ENCODE results near the gene PHLPP1. TPM values are rescaled to one million over a fixed set of nuclear protein-coding genes. Genes with fewer than 3 reads are reported as not detected.

PHLPP1 gene
- 18.5 TPM for polyA plus RNA-seq (2013, experiment 1 of 2)
- polyA plus RNA-seq (2013, experiment 2 of 2): 18.0 TPM

- H3K9me3 ChIP-seq (ENCODE audit: insufficient read depth, low read depth, low read length): no peaks in the 10 kb centered on the region
- peak within 1 kb of the TSS; percentile 88 for H3K27ac ChIP-seq (ENCODE audit: low read depth, low read length)
- under 1% methylated on average over 46 of the region's 46 CpGs for WGBS
Observed at GRCh38 chr18:62715436-62715758, at the start of gene PHLPP1. PHLPP1 (plus strand) TSS chr18:62715541; CDS start chr18:62715684, 143 bp downstream.

GRCh38 chr18:62669225-62669624 lies 46.1 kb upstream of the PHLPP1 start:
- Histone ChIP-seq H3K27me3 (ENCODE audit: insufficient read depth, low read length) (no peaks in the 10 kb centered on the region), H3K9me3 (ENCODE audit: insufficient read depth, low read depth, low read length) (no peaks in the 10 kb centered on the region), H3K4me3 (ENCODE audit: low read length) (no peak overlapping the region), H3K4me1 (ENCODE audit: insufficient read depth, low read length) (no peaks in the 10 kb centered on the region), H3K9ac (ENCODE audit: low read depth, low read length) (no peak overlapping the region), H3K36me3 (ENCODE audit: insufficient read depth, low read length) (no peaks in the 10 kb centered on the region), H3K27ac (ENCODE audit: low read depth, low read length) (no peak overlapping the region)
- WGBS: no CpG with 5 or more reads among the region's 1 CpG

More at GRCh38 chr18:62715436-62715758, at the start of gene PHLPP1:
- Histone ChIP-seq H3K4me1 (ENCODE audit: insufficient read depth, low read length) (peaks cover 37% of the 10 kb centered on the region), H3K27me3 (ENCODE audit: insufficient read depth, low read length) (no peaks in the 10 kb centered on the region), H3K4me3 (ENCODE audit: low read length) (peak within 1 kb of the TSS; percentile 79), H3K9ac (ENCODE audit: low read depth, low read length) (peak within 1 kb of the TSS; percentile 86), H3K36me3 (ENCODE audit: insufficient read depth, low read length) (no peaks in the 10 kb centered on the region)

GRCh38 chr18:62670573-62670972 lies 44.8 kb upstream of the PHLPP1 start:
- no peaks in the 10 kb centered on the region for H3K9me3 ChIP-seq (ENCODE audit: insufficient read depth, low read depth, low read length)
- no peak overlapping the region for H3K4me3 ChIP-seq (ENCODE audit: low read length)
- H3K27ac ChIP-seq (ENCODE audit: low read depth, low read length): no peak overlapping the region
- H3K4me1 ChIP-seq (ENCODE audit: insufficient read depth, low read length): no peaks in the 10 kb centered on the region
- no peaks in the 10 kb centered on the region for H3K36me3 ChIP-seq (ENCODE audit: insufficient read depth, low read length)
- no CpG with 5 or more reads among the region's 2 CpGs for WGBS
- no peaks in the 10 kb centered on the region for H3K27me3 ChIP-seq (ENCODE audit: insufficient read depth, low read length)
- no peak overlapping the region for H3K9ac ChIP-seq (ENCODE audit: low read depth, low read length)

GRCh38 chr18:62672600-62672999 lies 42.7 kb upstream of the PHLPP1 start:
- Histone ChIP-seq H3K27ac (ENCODE audit: low read depth, low read length) (no peak overlapping the region), H3K4me3 (ENCODE audit: low read length) (no peak overlapping the region), H3K9ac (ENCODE audit: low read depth, low read length) (no peak overlapping the region), H3K36me3 (ENCODE audit: insufficient read depth, low read length) (no peaks in the 10 kb centered on the region), H3K9me3 (ENCODE audit: insufficient read depth, low read depth, low read length) (no peaks in the 10 kb centered on the region), H3K4me1 (ENCODE audit: insufficient read depth, low read length) (no peaks in the 10 kb centered on the region), H3K27me3 (ENCODE audit: insufficient read depth, low read length) (no peaks in the 10 kb centered on the region)
- 86% methylated on average over 2 of the region's 2 CpGs for WGBS

GRCh38 chr18:62678847-62679485 lies 36.4 kb upstream of the PHLPP1 start:
- H3K4me1 ChIP-seq (ENCODE audit: insufficient read depth, low read length): peaks cover 13% of the 10 kb centered on the region
- H3K9ac ChIP-seq (ENCODE audit: low read depth, low read length): no peak overlapping the region
- 75% methylated on average over 9 of the region's 9 CpGs for WGBS
- no peak overlapping the region for H3K27ac ChIP-seq (ENCODE audit: low read depth, low read length)
- H3K4me3 ChIP-seq (ENCODE audit: low read length): no peak overlapping the region
- no peaks in the 10 kb centered on the region for H3K36me3 ChIP-seq (ENCODE audit: insufficient read depth, low read length)
- H3K9me3 ChIP-seq (ENCODE audit: insufficient read depth, low read depth, low read length): no peaks in the 10 kb centered on the region
- H3K27me3 ChIP-seq (ENCODE audit: insufficient read depth, low read length): no peaks in the 10 kb centered on the region

GRCh38 chr18:62682371-62682770 lies 33.0 kb upstream of the PHLPP1 start:
- H3K9ac ChIP-seq (ENCODE audit: low read depth, low read length): no peak overlapping the region
- no peak overlapping the region for H3K4me3 ChIP-seq (ENCODE audit: low read length)
- H3K4me1 ChIP-seq (ENCODE audit: insufficient read depth, low read length): peaks cover 13% of the 10 kb centered on the region
- no peak overlapping the region for H3K27ac ChIP-seq (ENCODE audit: low read depth, low read length)
- H3K9me3 ChIP-seq (ENCODE audit: insufficient read depth, low read depth, low read length): no peaks in the 10 kb centered on the region
- no peaks in the 10 kb centered on the region for H3K36me3 ChIP-seq (ENCODE audit: insufficient read depth, low read length)
- WGBS: 91% methylated on average over 3 of the region's 4 CpGs
- H3K27me3 ChIP-seq (ENCODE audit: insufficient read depth, low read length): no peaks in the 10 kb centered on the region

- no peaks in the 10 kb centered on the region; the same call in 1 of the 2 replicates for H3K9me3 ChIP-seq (ENCODE audit: insufficient read depth, low read depth, low read length)
- H3K4me1 ChIP-seq (ENCODE audit: insufficient read depth, low read length): peaks cover 12% of the 10 kb centered on the region
- no peak overlapping the region for H3K27ac ChIP-seq (ENCODE audit: low read depth, low read length)
- 88% methylated on average over 4 of the region's 4 CpGs for WGBS
- H3K36me3 ChIP-seq (ENCODE audit: insufficient read depth, low read length): no peaks in the 10 kb centered on the region
- no peaks in the 10 kb centered on the region for H3K27me3 ChIP-seq (ENCODE audit: insufficient read depth, low read length)
- no peak overlapping the region for H3K4me3 ChIP-seq (ENCODE audit: low read length)
- no peak overlapping the region for H3K9ac ChIP-seq (ENCODE audit: low read depth, low read length)
Observed at GRCh38 chr18:62683935-62684334, 31.4 kb upstream of the PHLPP1 start.

GRCh38 chr18:62688743-62689317 lies 26.5 kb upstream of the PHLPP1 start:
- Histone ChIP-seq H3K27me3 (ENCODE audit: insufficient read depth, low read length) (no peaks in the 10 kb centered on the region), H3K4me1 (ENCODE audit: insufficient read depth, low read length) (no peaks in the 10 kb centered on the region), H3K36me3 (ENCODE audit: insufficient read depth, low read length) (no peaks in the 10 kb centered on the region), H3K9ac (ENCODE audit: low read depth, low read length) (no peak overlapping the region), H3K27ac (ENCODE audit: low read depth, low read length) (no peak overlapping the region), H3K4me3 (ENCODE audit: low read length) (no peak overlapping the region), H3K9me3 (ENCODE audit: insufficient read depth, low read depth, low read length) (no peaks in the 10 kb centered on the region; the same call in 1 of the 2 replicates)
- WGBS: 91% methylated on average over 7 of the region's 7 CpGs

GRCh38 chr18:62690236-62690815 lies 25.0 kb upstream of the PHLPP1 start:
- no peak overlapping the region for H3K27ac ChIP-seq (ENCODE audit: low read depth, low read length)
- 97% methylated on average over 6 of the region's 6 CpGs for WGBS
- H3K36me3 ChIP-seq (ENCODE audit: insufficient read depth, low read length): no peaks in the 10 kb centered on the region
- H3K9ac ChIP-seq (ENCODE audit: low read depth, low read length): no peak overlapping the region
- no peaks in the 10 kb centered on the region for H3K4me1 ChIP-seq (ENCODE audit: insufficient read depth, low read length)
- H3K27me3 ChIP-seq (ENCODE audit: insufficient read depth, low read length): no peaks in the 10 kb centered on the region
- no peaks in the 10 kb centered on the region; the same call in 1 of the 2 replicates for H3K9me3 ChIP-seq (ENCODE audit: insufficient read depth, low read depth, low read length)
- no peak overlapping the region for H3K4me3 ChIP-seq (ENCODE audit: low read length)

- H3K27ac ChIP-seq (ENCODE audit: low read depth, low read length): no peak overlapping the region
- no peaks in the 10 kb centered on the region for H3K27me3 ChIP-seq (ENCODE audit: insufficient read depth, low read length)
- H3K9me3 ChIP-seq (ENCODE audit: insufficient read depth, low read depth, low read length): no peaks in the 10 kb centered on the region
- WGBS: 90% methylated on average over 1 of the region's 1 CpG
- no peak overlapping the region for H3K4me3 ChIP-seq (ENCODE audit: low read length)
- H3K9ac ChIP-seq (ENCODE audit: low read depth, low read length): no peak overlapping the region
- no peaks in the 10 kb centered on the region for H3K36me3 ChIP-seq (ENCODE audit: insufficient read depth, low read length)
- H3K4me1 ChIP-seq (ENCODE audit: insufficient read depth, low read length): no peaks in the 10 kb centered on the region
Observed at GRCh38 chr18:62693659-62694058, 21.7 kb upstream of the PHLPP1 start.

- Histone ChIP-seq H3K9me3 (ENCODE audit: insufficient read depth, low read depth, low read length) (no peaks in the 10 kb centered on the region), H3K4me1 (ENCODE audit: insufficient read depth, low read length) (no peaks in the 10 kb centered on the region), H3K4me3 (ENCODE audit: low read length) (no peak overlapping the region), H3K36me3 (ENCODE audit: insufficient read depth, low read length) (no peaks in the 10 kb centered on the region), H3K27me3 (ENCODE audit: insufficient read depth, low read length) (no peaks in the 10 kb centered on the region), H3K27ac (ENCODE audit: low read depth, low read length) (no peak overlapping the region), H3K9ac (ENCODE audit: low read depth, low read length) (no peak overlapping the region)
Observed at GRCh38 chr18:62697636-62698035, 17.7 kb upstream of the PHLPP1 start.
